HG03460 (cell line): ENCODE measurements around the gene HNRNPA2B1.
"Not testable (repeated sequence)": the region's sequence is repeated elsewhere in the genome, so short reads cannot be mapped to it uniquely, and the experiment has no call there.

Experiments
- ATAC-seq: cut with Tn5 transposase; IDR thresholded peaks from one replicate; pipeline ENCODE4 v1.9.1; 2021; ENCODE audit not compliant: unreplicated experiment

HNRNPA2B1 gene

DNA sequence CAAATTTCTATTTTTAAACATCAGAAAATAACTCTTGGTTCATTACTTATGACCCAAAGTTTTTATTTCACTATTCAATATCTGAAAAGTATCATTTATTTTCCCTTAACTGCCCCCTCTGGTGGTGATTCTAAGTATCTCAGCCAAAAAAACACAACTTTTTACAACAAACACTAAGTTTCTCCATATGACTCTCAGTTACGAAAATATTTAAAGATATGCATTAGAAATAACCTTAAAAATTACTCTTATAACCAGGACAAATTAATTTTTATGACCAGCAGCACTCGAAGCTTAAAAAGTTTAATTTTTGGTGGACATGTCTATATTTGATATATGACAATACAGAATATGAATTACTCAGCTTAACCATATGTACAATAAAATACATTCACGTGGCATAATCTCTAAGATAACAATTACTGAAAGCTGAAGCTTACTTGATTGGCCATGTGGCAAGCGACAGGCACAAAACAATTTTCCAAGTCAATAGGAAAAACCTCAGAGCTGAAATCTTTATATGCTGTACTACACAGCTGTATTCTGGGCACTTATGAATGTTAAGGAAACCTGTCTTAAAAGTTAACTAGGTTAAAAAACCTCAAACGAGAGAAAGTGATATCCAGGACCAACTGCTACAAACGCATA is 2.3 kb downstream of the HNRNPA2B1 start:
- ATAC-seq: no peak

DNA sequence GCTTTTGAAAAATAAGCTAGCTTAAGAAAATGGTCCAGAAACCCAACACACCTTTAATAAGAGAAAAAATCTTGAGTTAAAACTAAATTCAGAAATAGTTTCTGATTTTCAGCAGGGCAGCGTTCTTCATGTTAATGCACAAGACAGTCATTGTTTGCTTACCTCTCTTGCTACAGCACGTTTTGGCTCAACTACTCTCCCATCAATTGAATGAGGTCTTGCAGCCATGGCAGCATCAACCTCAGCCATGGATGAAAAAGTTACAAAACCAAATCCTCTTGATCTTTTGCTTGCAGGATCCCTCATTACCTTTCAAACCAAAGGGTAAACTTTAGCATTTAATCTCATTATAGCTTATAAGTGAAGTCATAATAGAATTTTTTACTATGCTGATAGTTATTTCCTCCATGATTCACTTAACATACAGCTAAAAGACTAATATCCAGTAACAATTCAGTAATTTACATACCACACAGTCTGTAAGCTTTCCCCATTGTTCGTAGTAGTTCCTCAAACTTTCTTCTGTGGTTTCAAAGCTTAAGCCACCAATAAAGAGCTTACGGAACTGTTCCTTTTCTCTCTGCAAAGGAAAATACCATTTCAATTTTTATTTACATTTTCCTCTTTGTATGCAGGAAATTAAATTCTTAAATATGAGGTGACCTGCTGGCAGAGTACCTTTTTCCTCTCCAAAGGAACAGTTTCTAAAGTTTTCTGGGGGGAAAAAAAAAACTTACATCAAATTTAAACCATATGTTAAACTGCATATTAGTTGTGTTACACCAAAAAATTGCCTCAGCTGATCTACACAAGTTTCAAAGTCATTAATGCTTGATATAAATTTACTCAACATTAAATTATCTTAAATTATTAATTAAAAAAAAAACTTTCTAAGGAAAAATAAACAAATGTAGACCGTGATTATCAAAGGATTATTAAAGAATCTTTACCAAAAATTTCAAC is 3.1 kb downstream of the HNRNPA2B1 start:
- ATAC-seq: no peak

DNA sequence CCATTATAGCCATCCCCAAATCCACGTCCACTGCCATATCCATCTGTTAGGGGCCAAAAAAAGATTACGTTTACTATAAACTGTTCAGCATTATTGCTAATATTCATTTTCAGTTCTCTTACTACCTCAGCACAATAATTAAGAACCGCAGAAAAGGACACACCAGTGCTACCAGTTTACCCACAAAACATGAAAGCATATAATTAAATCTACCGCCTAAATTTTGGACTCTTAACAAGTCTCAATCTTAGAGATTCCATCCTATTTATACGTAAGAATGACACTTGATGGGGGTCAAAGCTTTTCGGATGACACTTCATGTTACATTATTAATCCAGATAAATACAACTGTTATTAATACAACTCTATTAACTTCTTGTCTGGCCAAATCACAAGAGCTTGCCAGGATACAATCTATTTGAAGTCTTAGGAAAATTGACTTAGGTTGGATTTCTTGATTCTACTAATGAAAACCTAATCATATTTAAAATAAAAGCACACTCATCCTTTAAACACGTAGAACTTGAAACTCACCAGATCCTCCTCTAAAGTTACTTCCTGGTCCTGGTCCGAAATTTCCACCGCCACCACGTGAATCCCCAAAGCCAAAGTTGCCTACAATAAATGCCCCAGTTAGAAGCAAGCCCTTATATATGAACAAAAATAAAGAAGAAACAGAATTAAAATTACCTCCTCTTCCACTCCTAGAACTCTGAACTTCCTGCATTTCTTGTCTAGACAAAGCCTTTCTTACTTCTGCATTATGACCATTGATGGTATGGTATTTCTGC is 4.5 kb downstream of the HNRNPA2B1 start:
- ATAC-seq: no peak

DNA sequence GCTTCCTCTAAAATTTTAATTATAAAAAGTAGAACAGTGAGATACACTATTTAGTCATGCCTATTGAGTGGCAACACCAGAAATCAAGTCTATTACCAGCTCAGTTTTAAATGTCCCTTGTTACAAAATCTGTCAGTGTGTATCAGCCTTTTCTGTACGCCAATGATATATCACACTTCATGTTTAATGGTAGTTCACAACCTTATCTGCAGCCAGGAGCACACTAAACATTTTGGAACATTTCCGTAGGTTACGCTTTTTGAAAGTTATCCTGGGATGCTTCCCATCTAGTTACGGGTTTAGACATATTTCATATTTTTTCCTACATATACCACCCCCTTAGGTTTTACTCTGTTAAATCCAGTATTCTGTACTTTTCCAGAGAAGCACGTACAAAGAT is 5.4 kb downstream of the HNRNPA2B1 start:
- ATAC-seq: no peak

DNA sequence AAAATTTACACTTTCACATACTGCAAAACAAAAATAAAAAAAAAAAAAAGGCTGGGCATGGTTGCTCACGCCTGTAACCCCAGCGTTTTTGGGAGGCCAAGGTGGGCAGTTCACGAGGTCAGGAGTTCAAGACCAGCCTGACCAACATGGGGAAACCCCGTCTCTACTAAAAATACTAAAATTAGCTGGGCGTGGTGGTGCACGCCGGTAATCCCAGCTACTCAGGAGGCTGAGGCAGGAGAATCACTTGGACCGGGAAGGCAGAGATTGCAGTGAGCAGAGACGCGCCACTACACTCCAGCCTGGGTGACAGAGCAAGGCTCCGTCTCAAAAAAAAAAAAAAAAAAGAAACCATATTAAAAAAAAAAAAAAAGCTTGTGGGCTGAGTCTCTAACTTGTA is 5.8 kb downstream of the HNRNPA2B1 start:
- not testable (repeated sequence) for ATAC-seq

DNA sequence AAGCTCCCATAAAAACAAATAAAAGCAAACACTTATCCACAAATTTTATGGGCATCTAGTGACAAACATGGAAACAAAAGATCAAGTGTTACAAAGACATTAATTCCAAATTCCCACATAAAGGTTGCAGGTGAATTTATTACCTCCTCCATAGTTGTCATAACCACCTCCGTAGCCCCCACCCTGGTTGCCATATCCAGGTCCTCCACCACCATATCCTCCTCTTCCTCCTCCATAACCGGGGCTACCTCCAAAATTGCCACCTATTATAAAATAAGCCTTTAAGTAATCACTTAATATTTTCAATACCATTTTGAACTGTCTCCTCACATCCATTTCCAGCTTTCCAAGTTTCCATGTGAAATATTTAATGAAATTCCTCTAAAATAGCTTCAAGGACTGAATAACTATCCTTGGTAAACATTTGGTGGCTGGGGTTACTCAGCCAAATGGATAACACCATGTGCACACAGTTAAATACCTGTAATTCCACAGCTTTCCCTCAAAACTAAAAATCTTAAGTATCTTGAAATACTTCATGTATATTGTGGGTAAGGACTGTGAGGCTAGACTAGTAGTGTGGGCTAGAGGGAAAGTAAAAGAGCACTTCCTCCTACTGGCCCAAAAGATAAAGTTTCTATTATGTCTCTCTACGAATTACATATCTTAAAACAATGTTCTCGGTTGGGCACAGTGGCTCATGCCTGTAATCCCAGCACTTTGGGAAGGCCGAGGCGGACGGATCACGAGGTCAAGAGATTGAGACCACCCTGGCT is 6.9 kb downstream of the HNRNPA2B1 start:
- ATAC-seq: no peak

DNA sequence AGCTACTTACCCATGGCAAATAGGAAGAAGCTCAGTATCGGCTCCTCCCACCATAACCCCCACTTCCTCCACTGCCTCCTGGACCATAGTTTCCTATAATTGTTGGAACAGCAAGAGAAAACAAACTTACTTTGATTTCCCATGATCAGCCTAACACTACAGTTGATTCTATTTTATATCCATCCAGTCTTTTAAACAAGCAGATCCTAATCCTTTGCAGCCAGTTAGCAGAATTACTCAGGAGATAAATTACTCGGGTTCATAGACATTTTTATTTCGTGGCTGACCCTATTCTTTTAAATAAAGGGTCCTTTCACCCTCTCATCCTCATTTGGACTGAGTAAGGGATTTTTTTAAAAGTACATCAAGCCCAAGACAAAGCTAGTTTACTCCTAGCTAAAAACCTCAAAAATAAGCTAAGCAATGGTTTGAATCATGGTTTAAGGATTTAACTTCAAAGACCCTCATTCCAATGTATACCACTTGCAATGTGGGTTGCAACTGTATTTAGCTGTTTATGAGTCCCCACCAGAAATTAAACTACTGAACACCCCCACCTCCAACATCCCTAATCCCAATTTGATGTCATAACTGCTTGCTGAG is 8.0 kb downstream of the HNRNPA2B1 start:
- no peak for ATAC-seq

DNA sequence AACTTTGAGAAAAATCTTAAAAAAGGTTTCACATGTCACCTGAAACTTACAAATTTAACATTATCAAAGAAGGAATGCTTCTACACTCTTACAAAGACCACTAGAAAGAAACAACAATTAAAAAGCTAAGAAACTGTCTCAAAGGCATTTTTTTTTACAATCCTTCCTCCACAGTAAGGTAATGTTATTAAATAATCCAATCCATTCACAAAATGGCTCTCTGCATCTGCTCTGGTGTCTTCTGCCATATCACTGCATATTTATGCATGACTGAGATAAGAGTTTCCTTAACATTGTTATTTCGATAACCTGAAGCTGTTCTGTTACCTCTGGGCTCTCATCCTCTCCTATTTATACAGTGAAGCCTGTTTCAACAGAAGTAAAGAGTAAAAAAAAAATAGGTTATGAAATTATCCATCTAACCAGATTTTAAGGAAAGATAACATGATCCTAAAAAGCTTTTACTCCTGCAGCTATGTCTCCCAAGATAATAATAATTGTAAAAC is 8.5 kb downstream of the HNRNPA2B1 start:
- ATAC-seq: no peak

DNA sequence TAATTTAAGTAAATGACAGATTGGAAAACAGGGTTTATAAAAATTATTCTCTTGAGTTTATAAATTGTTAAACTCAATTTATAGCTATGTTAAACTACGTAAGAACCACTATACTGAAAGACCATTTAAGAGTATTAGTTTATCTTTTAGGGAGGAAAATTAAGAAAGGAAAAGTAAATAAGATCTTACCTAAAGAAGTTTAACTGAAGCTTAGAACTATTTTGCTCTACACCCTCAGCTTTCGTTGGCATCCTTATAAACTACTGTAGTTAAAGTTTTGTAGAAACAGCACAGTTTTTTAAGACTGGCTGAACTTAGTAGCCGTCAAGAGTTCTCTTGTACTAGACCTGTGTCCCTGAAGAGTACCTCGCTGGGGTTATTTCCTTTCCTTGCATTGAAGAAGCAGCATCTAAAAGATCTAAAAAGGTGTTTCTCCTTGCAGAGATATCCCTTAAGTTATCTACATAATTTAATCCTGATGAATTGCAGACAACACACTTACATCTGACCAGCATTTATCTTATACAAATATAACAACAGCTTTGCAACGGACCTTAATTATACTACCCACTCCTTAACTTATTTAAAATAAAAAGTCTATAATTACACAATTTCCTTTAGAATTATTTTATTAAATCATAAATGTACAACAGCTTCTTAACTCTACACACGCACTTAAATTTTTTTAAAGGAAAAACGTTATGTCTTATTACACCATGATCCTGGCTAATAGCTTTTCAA is 9.1 kb downstream of the HNRNPA2B1 start:
- ATAC-seq: no peak

DNA sequence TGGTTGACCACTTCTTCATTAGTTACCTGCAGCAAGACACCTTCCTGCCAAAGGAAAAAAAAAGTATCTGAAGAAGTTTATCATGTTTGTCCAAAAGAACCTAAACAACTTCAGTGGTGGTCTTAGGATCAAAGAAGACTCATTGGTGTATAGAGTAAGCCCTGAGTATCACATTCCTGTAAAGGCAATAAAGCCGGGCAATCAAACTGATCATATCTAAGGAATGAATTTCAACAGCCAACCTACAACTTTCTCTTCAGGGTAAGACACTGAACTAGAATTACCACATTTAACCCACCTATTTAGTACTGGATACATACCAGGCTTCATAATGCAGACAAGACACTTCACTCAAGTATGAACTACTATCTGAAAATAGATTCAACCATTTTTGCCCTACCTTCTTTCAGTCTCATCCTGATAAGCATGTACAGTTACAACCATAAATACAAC is 10.1 kb downstream of the HNRNPA2B1 start:
- ATAC-seq: no peak

DNA sequence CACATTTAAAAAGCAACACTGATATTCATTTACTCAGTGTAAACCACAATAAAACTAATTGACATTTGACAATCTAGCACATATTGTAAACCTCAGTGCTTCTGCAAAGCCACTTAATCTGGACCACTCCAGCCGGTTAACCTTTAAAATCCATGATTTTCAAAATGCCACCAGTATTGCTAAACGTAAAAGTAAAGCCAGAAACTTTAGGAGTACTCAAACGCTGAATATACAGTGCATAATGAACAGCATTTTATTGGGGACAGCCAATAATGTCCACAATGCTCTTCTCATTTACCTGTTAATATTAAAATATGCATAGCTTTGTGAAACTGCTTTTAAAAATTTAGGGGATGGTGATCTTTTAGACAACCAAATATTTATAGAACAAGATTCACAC is 10.8 kb downstream of the HNRNPA2B1 start:
- ATAC-seq: no peak

DNA sequence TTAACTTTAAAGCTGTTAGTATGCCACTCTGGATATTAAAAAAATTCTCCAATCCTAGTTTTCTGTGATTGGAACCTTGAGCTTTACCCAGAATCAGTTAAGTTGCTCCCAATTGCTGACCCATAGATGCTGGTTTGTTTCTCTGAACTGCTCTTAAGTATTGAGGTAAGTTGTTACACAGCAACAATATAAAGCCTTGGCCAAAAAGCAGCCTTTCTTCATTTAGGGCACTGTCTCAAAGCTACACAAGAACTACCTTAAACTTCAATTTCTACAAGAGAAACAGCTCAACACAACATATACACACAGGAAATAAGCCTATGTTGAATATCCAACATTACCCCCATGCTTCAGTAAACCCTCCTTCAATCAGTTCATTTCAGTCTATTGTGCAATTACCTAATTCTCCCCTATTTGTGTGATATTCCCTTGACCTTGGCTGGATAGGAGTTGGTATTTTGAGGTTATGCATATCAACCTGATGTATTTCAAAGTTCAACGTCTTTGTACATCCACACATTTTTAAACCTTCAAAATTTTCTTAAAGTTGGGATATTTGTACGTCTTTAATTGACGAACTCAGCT is 11.5 kb downstream of the HNRNPA2B1 start:
- no peak for ATAC-seq

DNA sequence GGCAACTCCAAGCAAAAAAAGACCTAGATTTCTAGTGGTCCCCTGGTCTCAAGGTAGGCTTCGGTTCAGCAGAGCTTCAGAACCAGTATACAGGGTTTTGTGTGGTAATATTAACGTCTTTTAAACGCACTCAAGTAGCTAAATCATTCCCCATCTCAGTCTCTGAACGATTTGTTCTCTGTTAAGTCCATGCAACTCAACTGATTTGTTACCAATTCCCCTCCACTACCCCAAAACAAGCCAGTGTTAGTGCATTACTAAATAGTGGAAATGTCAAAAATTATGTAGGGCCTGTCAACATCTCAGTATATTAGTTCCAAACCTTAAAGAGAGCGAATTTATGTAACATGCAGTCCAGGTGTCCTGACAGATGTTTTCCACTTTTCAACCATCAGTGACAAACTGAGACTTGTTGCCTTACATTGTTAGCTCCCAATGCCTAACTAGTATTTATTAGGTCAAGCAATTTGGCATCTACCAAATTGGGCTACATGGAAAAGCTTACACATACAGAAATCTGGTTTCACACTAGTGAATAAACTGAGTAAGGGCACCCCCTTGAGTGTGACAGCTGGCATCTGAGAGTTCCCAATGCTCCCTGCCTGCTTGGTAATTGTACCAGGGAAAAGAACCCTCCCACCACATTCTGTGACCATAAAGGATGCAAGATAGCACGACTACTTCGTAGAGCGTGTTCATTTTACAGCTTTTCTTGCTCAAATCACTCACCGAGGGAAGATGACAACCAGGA is 12.2 kb downstream of the HNRNPA2B1 start:
- no peak for ATAC-seq

DNA sequence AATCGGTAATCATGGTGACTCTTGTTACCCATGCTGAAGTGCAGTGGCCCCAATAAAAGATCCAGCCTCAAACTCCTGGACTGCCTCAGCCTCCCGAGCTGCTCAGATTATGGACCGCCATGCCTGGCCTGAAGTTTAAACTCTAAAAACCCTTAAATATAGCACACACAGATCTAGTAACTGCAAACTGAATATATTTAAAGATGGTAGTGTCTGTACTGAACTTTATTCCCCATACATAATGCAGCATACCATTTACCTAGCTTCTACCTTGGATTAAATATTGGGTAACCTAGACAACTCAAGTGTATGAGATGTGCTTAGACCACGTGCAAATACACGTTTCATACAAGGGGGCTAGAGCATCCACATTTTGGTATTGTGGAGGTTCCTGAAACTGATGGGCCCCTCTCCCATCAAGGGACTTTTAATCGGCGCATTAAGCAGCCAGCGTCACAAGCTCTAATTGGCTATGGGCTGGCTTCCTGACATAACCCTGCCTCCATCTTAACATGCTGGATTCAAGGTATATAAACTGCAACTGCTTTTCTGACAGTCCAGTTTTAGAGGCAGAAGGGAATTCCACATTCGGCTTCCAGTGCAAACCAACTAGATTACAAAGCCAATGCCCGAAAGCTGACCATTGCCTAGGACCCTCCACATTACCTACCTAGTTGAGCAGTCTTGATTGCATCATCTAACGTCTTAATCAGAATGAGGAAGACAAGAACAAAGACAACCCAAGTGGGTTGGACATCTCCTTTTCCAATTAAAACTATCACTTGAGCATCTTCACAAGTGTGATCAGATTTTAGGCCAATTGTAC is 13.0 kb downstream of the HNRNPA2B1 start:
- ATAC-seq: no peak

DNA sequence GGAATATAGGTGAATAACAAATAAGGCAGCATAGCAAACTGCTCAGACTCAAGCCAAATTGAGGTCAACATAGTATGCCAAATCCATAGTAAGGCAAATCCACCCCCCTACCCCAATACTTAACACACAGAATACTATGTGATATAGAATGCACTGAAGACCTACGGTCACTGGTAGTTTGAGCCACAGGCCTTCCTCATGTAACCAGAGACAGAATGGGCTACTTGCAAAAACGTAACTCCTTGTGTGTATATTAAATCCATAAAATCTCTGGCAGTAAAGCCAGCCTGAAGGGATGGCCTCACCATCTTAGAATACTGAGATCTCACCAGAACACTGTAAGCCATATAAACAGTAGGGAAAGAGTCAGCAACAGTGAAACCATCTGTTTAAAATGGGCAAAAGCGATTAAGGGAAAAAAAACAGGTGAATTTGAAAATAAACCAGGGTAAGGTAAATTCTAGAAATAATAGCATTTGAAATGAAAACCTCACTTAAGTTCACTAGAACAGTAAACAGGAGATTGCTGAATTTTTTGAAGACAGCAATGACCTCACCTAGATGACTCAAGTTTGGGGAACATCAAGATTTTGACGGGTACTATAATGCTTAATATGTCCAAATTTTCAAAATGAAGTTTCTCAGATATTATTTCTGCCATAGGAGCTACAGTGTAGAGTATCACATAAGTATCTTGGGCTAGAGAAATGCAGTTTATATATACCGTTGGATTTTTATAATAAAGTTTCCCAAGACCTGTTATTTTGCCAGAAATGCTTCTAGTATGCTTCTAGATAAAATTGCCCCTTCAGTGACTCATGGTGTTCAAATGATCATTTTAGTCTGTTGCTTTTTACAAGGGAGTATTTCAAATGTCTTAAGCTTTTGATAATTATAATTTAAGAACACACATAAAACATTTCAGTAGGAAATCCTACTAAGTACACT is 13.9 kb downstream of the HNRNPA2B1 start:
- ATAC-seq: no peak

DNA sequence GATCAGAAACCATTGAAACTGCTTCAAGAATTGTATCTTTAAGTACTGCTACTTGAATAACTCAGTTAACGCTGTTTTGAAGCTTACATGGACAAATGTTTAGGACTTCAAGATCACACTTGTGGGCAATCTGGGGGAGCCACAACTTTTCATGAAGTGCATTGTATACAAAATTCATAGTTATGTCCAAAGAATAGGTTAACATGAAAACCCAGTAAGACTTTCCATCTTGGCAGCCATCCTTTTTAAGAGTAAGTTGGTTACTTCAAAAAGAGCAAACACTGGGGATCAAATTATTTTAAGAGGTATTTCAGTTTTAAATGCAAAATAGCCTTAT is 14.7 kb downstream of the HNRNPA2B1 start:
- no peak for ATAC-seq
